Measurements from ENCODE around the gene NOS1AP.

Gene NOS1AP

DNA sequence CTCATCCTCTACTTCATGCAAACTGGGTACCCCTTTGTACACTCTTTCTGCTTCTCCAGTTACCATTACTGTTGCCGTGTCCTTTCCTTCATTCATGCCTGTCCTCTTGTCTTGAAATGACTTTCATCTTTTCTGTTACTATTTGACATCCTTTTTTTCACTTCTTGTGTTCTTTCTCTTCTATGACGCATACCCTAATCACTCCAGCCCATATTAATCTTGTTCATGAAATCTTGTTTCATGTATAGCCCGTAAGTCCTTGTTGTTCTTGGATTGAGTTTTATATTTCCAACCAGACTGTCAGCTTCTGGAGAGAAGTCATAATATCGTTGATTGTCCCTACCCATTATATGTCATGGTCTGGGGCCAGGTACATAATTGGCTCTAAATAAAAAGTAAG lies 126.1 kb downstream of the NOS1AP start:
- TF ChIP-seq SNAI2 (CRISPR knock-in tag; IDR thresholded peaks at IDR 0.05), result no peak
- no peak for ATAC-seq

DNA sequence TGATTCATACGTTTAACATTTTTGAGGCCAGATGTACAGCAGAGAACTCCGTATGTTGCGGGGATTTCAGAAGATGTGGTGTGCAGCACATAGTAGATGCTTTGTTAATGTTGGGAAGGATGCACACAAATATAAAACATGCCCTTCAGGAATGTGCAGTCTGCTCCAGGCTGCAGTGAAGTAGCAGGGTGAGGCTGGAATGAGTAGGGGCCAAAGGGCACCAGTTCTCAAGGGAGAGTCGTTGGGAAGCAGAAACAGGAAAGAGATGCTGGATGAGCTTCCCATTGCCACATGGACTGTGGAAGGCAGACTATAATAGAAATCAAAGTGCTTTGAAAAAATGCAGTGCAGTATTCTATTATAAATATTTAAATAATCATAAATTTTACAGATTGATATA lies 126.9 kb downstream of the NOS1AP start:
- no peak for ATAC-seq
- no peak for TF ChIP-seq ZNF70 (CRISPR knock-in tag; IDR thresholded peaks at IDR 0.05)
- TF ChIP-seq ISL1 (CRISPR knock-in tag; IDR thresholded peaks at IDR 0.05), result no peak
- TF ChIP-seq TOX (CRISPR knock-in tag; IDR thresholded peaks at IDR 0.05; ENCODE audit: borderline replicate concordance), result no peak
- TF ChIP-seq ZFP3 (CRISPR knock-in tag; IDR thresholded peaks at IDR 0.05), result no peak
- TF ChIP-seq ZFP30 (CRISPR knock-in tag; IDR thresholded peaks at IDR 0.05), result no peak
- TF ChIP-seq, protein P1, sequence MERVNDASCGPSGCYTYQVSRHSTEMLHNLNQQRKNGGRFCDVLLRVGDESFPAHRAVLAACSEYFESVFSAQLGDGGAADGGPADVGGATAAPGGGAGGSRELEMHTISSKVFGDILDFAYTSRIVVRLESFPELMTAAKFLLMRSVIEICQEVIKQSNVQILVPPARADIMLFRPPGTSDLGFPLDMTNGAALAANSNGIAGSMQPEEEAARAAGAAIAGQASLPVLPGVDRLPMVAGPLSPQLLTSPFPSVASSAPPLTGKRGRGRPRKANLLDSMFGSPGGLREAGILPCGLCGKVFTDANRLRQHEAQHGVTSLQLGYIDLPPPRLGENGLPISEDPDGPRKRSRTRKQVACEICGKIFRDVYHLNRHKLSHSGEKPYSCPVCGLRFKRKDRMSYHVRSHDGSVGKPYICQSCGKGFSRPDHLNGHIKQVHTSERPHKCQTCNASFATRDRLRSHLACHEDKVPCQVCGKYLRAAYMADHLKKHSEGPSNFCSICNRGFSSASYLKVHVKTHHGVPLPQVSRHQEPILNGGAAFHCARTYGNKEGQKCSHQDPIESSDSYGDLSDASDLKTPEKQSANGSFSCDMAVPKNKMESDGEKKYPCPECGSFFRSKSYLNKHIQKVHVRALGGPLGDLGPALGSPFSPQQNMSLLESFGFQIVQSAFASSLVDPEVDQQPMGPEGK (CRISPR knock-in tag; IDR thresholded peaks at IDR 0.05; ENCODE audit: borderline replicate concordance), result no peak
- TF ChIP-seq ARNTL (CRISPR knock-in tag; IDR thresholded peaks at IDR 0.05; ENCODE audit: borderline replicate concordance, low read depth), result no peak

DNA sequence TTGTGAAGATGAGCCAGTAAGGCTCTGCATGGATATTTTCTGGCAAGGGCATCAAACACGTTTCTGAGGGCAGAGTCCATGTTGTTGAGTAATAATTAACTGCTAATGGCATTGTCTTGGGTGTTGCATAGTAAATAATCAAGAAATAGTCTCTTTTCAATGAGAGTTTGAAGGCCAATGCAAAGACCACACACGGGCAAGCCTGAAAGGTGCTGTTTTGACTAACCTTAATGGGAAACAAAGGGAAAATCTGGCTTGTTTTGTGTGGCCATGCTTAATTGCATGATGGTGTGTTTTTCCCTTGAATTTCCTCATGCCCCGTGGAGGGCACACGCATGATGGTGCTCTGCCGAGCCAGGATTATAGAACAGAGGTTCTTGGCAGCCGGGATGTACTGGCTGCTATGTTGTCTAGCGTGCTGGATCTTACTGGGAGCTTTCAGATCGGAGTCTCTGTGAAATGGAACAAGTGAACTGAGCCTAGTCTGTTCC lies 127.6 kb downstream of the NOS1AP start:
- TF ChIP-seq TCF4 (CRISPR knock-in tag; IDR thresholded peaks at IDR 0.05; ENCODE audit: borderline replicate concordance), result no peak
- no peak for TF ChIP-seq ZNF8 (CRISPR knock-in tag; IDR thresholded peaks at IDR 0.05)
- TF ChIP-seq ZFP30 (CRISPR knock-in tag; IDR thresholded peaks at IDR 0.05), result no peak
- TF ChIP-seq ZNF70 (CRISPR knock-in tag; IDR thresholded peaks at IDR 0.05), result no peak
- TF ChIP-seq ESRRG (CRISPR knock-in tag; IDR thresholded peaks at IDR 0.05), result no peak
- no peak for TF ChIP-seq OSR1 (CRISPR knock-in tag; IDR thresholded peaks at IDR 0.05)
- TF ChIP-seq, protein P2, sequence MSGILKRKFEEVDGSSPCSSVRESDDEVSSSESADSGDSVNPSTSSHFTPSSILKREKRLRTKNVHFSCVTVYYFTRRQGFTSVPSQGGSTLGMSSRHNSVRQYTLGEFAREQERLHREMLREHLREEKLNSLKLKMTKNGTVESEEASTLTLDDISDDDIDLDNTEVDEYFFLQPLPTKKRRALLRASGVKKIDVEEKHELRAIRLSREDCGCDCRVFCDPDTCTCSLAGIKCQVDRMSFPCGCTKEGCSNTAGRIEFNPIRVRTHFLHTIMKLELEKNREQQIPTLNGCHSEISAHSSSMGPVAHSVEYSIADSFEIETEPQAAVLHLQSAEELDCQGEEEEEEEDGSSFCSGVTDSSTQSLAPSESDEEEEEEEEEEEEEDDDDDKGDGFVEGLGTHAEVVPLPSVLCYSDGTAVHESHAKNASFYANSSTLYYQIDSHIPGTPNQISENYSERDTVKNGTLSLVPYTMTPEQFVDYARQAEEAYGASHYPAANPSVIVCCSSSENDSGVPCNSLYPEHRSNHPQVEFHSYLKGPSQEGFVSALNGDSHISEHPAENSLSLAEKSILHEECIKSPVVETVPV (CRISPR knock-in tag; IDR thresholded peaks at IDR 0.05), result no peak
- TF ChIP-seq, protein P1 (CRISPR knock-in tag; IDR thresholded peaks at IDR 0.05; ENCODE audit: borderline replicate concordance), result no peak
- no peak for TF ChIP-seq ZFP3 (CRISPR knock-in tag; IDR thresholded peaks at IDR 0.05)
- TF ChIP-seq, protein P3, sequence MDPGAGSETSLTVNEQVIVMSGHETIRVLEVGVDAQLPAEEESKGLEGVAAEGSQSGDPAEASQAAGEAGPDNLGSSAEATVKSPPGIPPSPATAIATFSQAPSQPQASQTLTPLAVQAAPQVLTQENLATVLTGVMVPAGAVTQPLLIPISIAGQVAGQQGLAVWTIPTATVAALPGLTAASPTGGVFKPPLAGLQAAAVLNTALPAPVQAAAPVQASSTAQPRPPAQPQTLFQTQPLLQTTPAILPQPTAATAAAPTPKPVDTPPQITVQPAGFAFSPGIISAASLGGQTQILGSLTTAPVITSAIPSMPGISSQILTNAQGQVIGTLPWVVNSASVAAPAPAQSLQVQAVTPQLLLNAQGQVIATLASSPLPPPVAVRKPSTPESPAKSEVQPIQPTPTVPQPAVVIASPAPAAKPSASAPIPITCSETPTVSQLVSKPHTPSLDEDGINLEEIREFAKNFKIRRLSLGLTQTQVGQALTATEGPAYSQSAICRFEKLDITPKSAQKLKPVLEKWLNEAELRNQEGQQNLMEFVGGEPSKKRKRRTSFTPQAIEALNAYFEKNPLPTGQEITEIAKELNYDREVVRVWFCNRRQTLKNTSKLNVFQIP (CRISPR knock-in tag; IDR thresholded peaks at IDR 0.05; ENCODE audit: borderline replicate concordance, low read depth), result no peak
- no peak for TF ChIP-seq ZC3H10 (CRISPR knock-in tag; IDR thresholded peaks at IDR 0.05)
- no peak for TF ChIP-seq ARNTL (CRISPR knock-in tag; IDR thresholded peaks at IDR 0.05; ENCODE audit: borderline replicate concordance, low read depth)
- no peak for TF ChIP-seq BACH2 (CRISPR knock-in tag; IDR thresholded peaks at IDR 0.05; ENCODE audit: borderline replicate concordance)
- TF ChIP-seq ZNF565 (CRISPR knock-in tag; conservative IDR thresholded peaks at IDR 0.05; ENCODE audit: low read depth), result no peak
- no peak for TF ChIP-seq SNAI2 (CRISPR knock-in tag; IDR thresholded peaks at IDR 0.05)
- no peak for TF ChIP-seq RARB (CRISPR knock-in tag; IDR thresholded peaks at IDR 0.05)
- TF ChIP-seq ISL1 (CRISPR knock-in tag; IDR thresholded peaks at IDR 0.05), result no peak
- ATAC-seq, result no peak

DNA sequence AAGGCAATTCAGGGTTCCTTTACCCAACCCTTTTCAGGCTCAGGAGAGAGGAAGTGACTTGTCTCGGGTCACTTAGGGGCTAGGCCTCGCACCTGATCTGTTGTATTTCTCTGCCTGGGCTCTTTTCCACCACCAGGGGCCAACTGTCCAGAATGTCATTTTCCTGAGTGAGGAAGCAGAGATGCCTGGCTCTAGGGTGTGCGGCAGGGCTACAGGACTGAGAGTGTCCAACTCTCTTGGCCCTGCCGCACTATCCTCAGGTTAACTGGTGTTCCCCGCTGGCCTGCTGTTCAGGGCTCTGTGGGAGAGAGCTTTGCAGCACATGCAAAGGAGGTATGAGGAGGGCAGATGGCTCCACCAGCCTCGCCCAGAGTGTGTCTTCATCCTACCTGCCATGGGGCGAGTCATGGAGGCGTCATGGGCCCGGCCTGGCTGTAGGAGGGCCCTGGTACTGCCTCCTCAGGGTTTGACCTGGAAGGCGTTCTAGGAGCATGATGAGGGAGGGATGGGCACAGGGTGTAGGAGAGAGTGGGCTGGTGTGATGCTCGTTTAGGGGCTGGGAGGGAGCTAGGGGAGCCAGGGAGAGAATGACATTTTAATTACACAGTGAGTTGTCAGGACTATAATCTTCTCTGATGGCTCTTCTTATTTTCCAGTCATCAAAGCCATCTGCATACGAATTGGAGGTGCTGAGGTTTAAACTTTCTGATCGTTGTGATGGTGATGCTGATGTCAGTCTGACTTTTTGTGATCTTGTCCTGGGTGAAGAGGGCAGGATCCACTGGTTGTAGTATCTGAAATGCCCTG lies 128.3 kb downstream of the NOS1AP start:
- ATAC-seq, result peak; percentile 21; the same call in 1 of the 3 replicates
- TF ChIP-seq, protein P4, sequence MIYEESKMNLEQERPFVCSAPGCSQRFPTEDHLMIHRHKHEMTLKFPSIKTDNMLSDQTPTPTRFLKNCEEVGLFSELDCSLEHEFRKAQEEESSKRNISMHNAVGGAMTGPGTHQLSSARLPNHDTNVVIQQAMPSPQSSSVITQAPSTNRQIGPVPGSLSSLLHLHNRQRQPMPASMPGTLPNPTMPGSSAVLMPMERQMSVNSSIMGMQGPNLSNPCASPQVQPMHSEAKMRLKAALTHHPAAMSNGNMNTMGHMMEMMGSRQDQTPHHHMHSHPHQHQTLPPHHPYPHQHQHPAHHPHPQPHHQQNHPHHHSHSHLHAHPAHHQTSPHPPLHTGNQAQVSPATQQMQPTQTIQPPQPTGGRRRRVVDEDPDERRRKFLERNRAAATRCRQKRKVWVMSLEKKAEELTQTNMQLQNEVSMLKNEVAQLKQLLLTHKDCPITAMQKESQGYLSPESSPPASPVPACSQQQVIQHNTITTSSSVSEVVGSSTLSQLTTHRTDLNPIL (CRISPR knock-in tag; IDR thresholded peaks at IDR 0.05; ENCODE audit: low read depth), result no peak
- TF ChIP-seq ZNF70 (CRISPR knock-in tag; IDR thresholded peaks at IDR 0.05) (no peak), SNAI2 (CRISPR knock-in tag; IDR thresholded peaks at IDR 0.05) (no peak), ARNTL (CRISPR knock-in tag; IDR thresholded peaks at IDR 0.05; ENCODE audit: borderline replicate concordance, low read depth) (no peak), RARB (CRISPR knock-in tag; IDR thresholded peaks at IDR 0.05) (no peak), ZFP30 (CRISPR knock-in tag; IDR thresholded peaks at IDR 0.05) (no peak), ISL1 (CRISPR knock-in tag; IDR thresholded peaks at IDR 0.05) (no peak), ZFP3 (CRISPR knock-in tag; IDR thresholded peaks at IDR 0.05) (no peak), PPARA (CRISPR knock-in tag; IDR thresholded peaks at IDR 0.05; ENCODE audit: borderline replicate concordance) (no peak)
- TF ChIP-seq, protein P3 (CRISPR knock-in tag; IDR thresholded peaks at IDR 0.05; ENCODE audit: borderline replicate concordance, low read depth), result no peak
- TF ChIP-seq, protein P1 (CRISPR knock-in tag; IDR thresholded peaks at IDR 0.05; ENCODE audit: borderline replicate concordance), result no peak

Data from SK-N-SH treated with all-trans-retinoic acid at 6 μM for 48 hours (cell line).